ENCODE data around the gene LRP6. TPM values are rescaled to one million over a fixed set of nuclear protein-coding genes. Genes with fewer than 3 reads are reported as not detected.
"Not testable (repeated sequence)": the region's sequence is repeated elsewhere in the genome, so short reads cannot be mapped to it uniquely, and the experiment has no call there.

Gene LRP6
- 15.0 and 29.3 TPM in 2 replicates for total RNA-seq

- peak; percentile 57 for DNase-seq (ENCODE audit: extremely low read depth, low read depth, low spot score)
Observed at GRCh38 chr12:12266873-12267741, at the start of gene LRP6. Gene LRP6, minus strand, starts transcription at chr12:12267044. Its CDS starts 309 bp downstream, at chr12:12266735.

GRCh38 chr12:12315838-12316237 is 49.0 kb upstream of the LRP6 start:
- DNase-seq (ENCODE audit: extremely low read depth, low read depth, low spot score), result no peak

- not testable (repeated sequence) for DNase-seq (ENCODE audit: extremely low read depth, low read depth, low spot score)
Observed at GRCh38 chr12:12310695-12311094, 43.9 kb upstream of the LRP6 start.

GRCh38 chr12:12305568-12306300 is 38.9 kb upstream of the LRP6 start:
- no peak for DNase-seq (ENCODE audit: extremely low read depth, low read depth, low spot score)

- DNase-seq (ENCODE audit: extremely low read depth, low read depth, low spot score), result no peak
Observed at GRCh38 chr12:12302976-12303375, 36.1 kb upstream of the LRP6 start.

GRCh38 chr12:12301122-12301521 is 34.3 kb upstream of the LRP6 start:
- DNase-seq (ENCODE audit: extremely low read depth, low read depth, low spot score), result no peak

GRCh38 chr12:12297201-12297830 is 30.5 kb upstream of the LRP6 start:
- DNase-seq (ENCODE audit: extremely low read depth, low read depth, low spot score), result no peak

GRCh38 chr12:12294215-12295005 is 27.6 kb upstream of the LRP6 start:
- no peak for DNase-seq (ENCODE audit: extremely low read depth, low read depth, low spot score)

GRCh38 chr12:12290206-12290605 is 23.4 kb upstream of the LRP6 start:
- no peak for DNase-seq (ENCODE audit: extremely low read depth, low read depth, low spot score)

- no peak for DNase-seq (ENCODE audit: extremely low read depth, low read depth, low spot score)
Observed at GRCh38 chr12:12286441-12286840, 19.6 kb upstream of the LRP6 start.

GRCh38 chr12:12282761-12283425 is 16.0 kb upstream of the LRP6 start:
- DNase-seq (ENCODE audit: extremely low read depth, low read depth, low spot score), result no peak

GRCh38 chr12:12282202-12282601 is 15.4 kb upstream of the LRP6 start:
- DNase-seq (ENCODE audit: extremely low read depth, low read depth, low spot score), result no peak

GRCh38 chr12:12281134-12281533 is 14.3 kb upstream of the LRP6 start:
- DNase-seq (ENCODE audit: extremely low read depth, low read depth, low spot score), result no peak

GRCh38 chr12:12278899-12279298 is 12.1 kb upstream of the LRP6 start:
- DNase-seq (ENCODE audit: extremely low read depth, low read depth, low spot score), result no peak

- no peak for DNase-seq (ENCODE audit: extremely low read depth, low read depth, low spot score)
Observed at GRCh38 chr12:12275874-12276273, 9.0 kb upstream of the LRP6 start.

GRCh38 chr12:12273291-12273957 is 6.6 kb upstream of the LRP6 start:
- DNase-seq (ENCODE audit: extremely low read depth, low read depth, low spot score), result no peak

GRCh38 chr12:12272869-12273268 is 6.0 kb upstream of the LRP6 start:
- DNase-seq (ENCODE audit: extremely low read depth, low read depth, low spot score), result no peak

- no peak for DNase-seq (ENCODE audit: extremely low read depth, low read depth, low spot score)
Observed at GRCh38 chr12:12270226-12270625, 3.4 kb upstream of the LRP6 start.

- DNase-seq (ENCODE audit: extremely low read depth, low read depth, low spot score), result no peak
Observed at GRCh38 chr12:12267742-12268200, 927 bp upstream of the LRP6 start.
